GM12878 (cell line): Measurements from ENCODE around the gene CFAP92. TPM values are rescaled to one million over a fixed set of nuclear protein-coding genes. Genes with fewer than 3 reads are reported as not detected.

ENCODE experiments used
- ATAC-seq: fragments of 200-7000 bp; cut with Tn5 transposase; 3 replicates; pipeline ENCODE4 v1.9.1; 2020; ENCODE audit warnings: mild to moderate bottlenecking, moderate library complexity
- BruUV-seq: library from RNA; stranded (reverse); fragments of 400-500 nt; replicated peaks from 2 replicates; lab custom pipeline; 2021; lab: Mats Ljungman, UMichigan
- CTCF ChIA-PET: fragments of 300-600 bp; sonication (Branson Sonifier 250); formaldehyde crosslinking; extraction: SDS; loops from one replicate; lab custom pipeline; 2021; ENCODE audit warnings: inconsistent platforms; lab: Yijun Ruan, JAX
- POLR2A ChIA-PET: fragments of 350-600 bp; formaldehyde crosslinking; extraction: SDS; loops from one replicate; lab custom pipeline; 2021; ENCODE audit warnings: inconsistent platforms; lab: Charles Lee
- RAD21 ChIA-PET: fragments of 300-600 bp; sonication (Branson Sonifier 250); formaldehyde crosslinking; loops from one replicate; lab custom pipeline; 2023; ENCODE audit warnings: antibody characterized with exemption; ENCODE audit not compliant: unreplicated experiment; lab: Charles Lee
- SMC1A ChIA-PET: fragments of 300-600 bp; sonication (Branson Sonifier 250); formaldehyde crosslinking; loops from one replicate; lab custom pipeline; 2023; ENCODE audit not compliant: unreplicated experiment, uncharacterized antibody; lab: Charles Lee
- DNase-seq: peaks from one replicate; pipeline ENCODE4 v3.0.0-alpha.2; 2011; ENCODE audit warnings: low read depth, low spot score
- FAIRE-seq: peaks from 3 replicates; lab custom pipeline; 2011; peaks lifted over from hg19 to GRCh38; lab: Jason Lieb, UNC
- H2AFZ ChIP-seq: 2 replicates; pipeline ENCODE4 v1.6.0; 2011; ENCODE audit warnings: low read depth, low read length, control low read depth; ENCODE audit not compliant: control insufficient read depth
- H3K27ac ChIP-seq: 2 replicates; pipeline ENCODE4 v1.5.1; 2011; ENCODE audit warnings: control low read depth; ENCODE audit not compliant: control insufficient read depth, insufficient read depth
- H3K27me3 ChIP-seq, 2 experiments: replicated peaks in 1 of 2; 2 replicates each; pipeline versions ENCODE4 v1.6.0 to v1.6.1; 2011; ENCODE audit warnings: low read length in 1 of 2; ENCODE audit not compliant: control insufficient read depth in 2 of 2, insufficient read depth in 2 of 2
- H3K36me3 ChIP-seq, 2 experiments: 2 replicates each; pipeline ENCODE4 v1.5.1; 2011; ENCODE audit warnings: low read length in 1 of 2; ENCODE audit not compliant: control insufficient read depth in 2 of 2, insufficient read depth in 2 of 2
- H3K4me1 ChIP-seq: 2 replicates; pipeline ENCODE4 v1.6.1; 2011; ENCODE audit warnings: mild to moderate bottlenecking, low read length, moderate library complexity, mixed read lengths; ENCODE audit not compliant: control insufficient read depth, insufficient read depth
- H3K4me2 ChIP-seq: 2 replicates; pipeline ENCODE4 v1.6.0; 2011; ENCODE audit warnings: control low read depth; ENCODE audit not compliant: control insufficient read depth, insufficient read depth
- H3K4me3 ChIP-seq: fragments of 200-600 bp; sonication (generic); 2 replicates; pipeline ENCODE4 v1.5.1; 2016
- H3K79me2 ChIP-seq: 2 replicates; pipeline ENCODE4 v1.6.0; 2011; ENCODE audit warnings: low read length; ENCODE audit not compliant: control insufficient read depth, insufficient read depth
- H3K9ac ChIP-seq: 2 replicates; pipeline ENCODE4 v1.8.0; 2011; ENCODE audit warnings: low read length, control low read depth, mixed read lengths; ENCODE audit not compliant: control insufficient read depth, insufficient read depth
- H3K9me3 ChIP-seq: replicated peaks from 3 replicates; pipeline ENCODE4 v1.5.1; 2011; ENCODE audit warnings: mild to moderate bottlenecking, low read length; ENCODE audit not compliant: control insufficient read depth, insufficient read depth
- H4K20me1 ChIP-seq: 2 replicates; pipeline ENCODE4 v1.6.0; 2011; ENCODE audit not compliant: control insufficient read depth, insufficient read depth
- CREM ChIP-seq: IDR thresholded peaks from 2 replicates; pipeline ENCODE4 v1.6.1; 2014; ENCODE audit warnings: antibody characterized with exemption, low read depth
- CUX1 ChIP-seq: IDR thresholded peaks from 2 replicates; pipeline ENCODE4 v1.6.1; 2012; ENCODE audit warnings: improper control_type of control experiment, low read depth, low read length; ENCODE audit not compliant: insufficient replicate concordance
- FOXK2 ChIP-seq: fragments of 450-650 bp; IDR thresholded peaks from 2 replicates; pipeline ENCODE4 v1.6.1; 2017; ENCODE audit warnings: mild to moderate bottlenecking, moderate library complexity
- RAD51 ChIP-seq: fragments of 450-650 bp; IDR thresholded peaks from 2 replicates; pipeline ENCODE4 v1.6.1; 2016; ENCODE audit warnings: moderate library complexity, mild to moderate bottlenecking, inconsistent platforms
- RCOR1 ChIP-seq: conservative IDR thresholded peaks from 2 replicates; pipeline ENCODE4 v1.6.1; 2012; ENCODE audit warnings: low read depth, low read length, improper control_type of control experiment
- REST ChIP-seq: IDR thresholded peaks from 2 replicates; pipeline ENCODE4 v1.6.1; 2012; ENCODE audit warnings: mild to moderate bottlenecking, low read depth, low read length
- SMAD1 ChIP-seq: fragments of 450-650 bp; IDR thresholded peaks from 2 replicates; pipeline ENCODE4 v1.6.1; 2018; ENCODE audit warnings: mild to moderate bottlenecking, low read depth; ENCODE audit not compliant: partially characterized antibody
- USF1 ChIP-seq: IDR thresholded peaks from 2 replicates; pipeline ENCODE4 v1.6.1; 2011; ENCODE audit warnings: borderline replicate concordance, low read depth, mild to moderate bottlenecking, moderate library complexity, mixed read lengths, low read length; ENCODE audit not compliant: insufficient read depth; ENCODE audit errors: extremely low read length
- ZZZ3 ChIP-seq: IDR thresholded peaks from 2 replicates; pipeline ENCODE4 v1.6.1; 2011; ENCODE audit warnings: low read depth; ENCODE audit not compliant: control insufficient read depth, insufficient read length
- WGBS: methylation state at CpG from one replicate; pipeline ENCODE4 v1.1.6; 2016; ENCODE audit warnings: low lambda C conversion rate; ENCODE audit not compliant: insufficient replicate concordance, insufficient coverage; ENCODE audit errors: missing lambda C conversion rate; 5-methylcytosine and 5-hydroxymethylcytosine counted together
- in situ Hi-C: fragments of 300-500 bp; cut with MboI; formaldehyde crosslinking; loops from 9 replicates; pipeline ENCODE4 v1.14.3; 2018; ENCODE audit warnings: mixed read lengths
- intact Hi-C: fragments of 100-400 bp; cut with micrococcal nuclease; formaldehyde crosslinking; loops from one replicate; pipeline ENCODE4 v1.14.2; 2022; ENCODE audit not compliant: unreplicated experiment
- polyA plus RNA-seq, 11 experiments: library from polyadenylated mRNA; depleted of rRNA in 4 of 11; unstranded in 6 of 11; stranded (reverse) in 5 of 11; fragments of >200 nt; fragmentation: Nextera tagmentation in 4 of 11; fragmentation: Illumina TruSeq in 1 of 11; extraction: Ambion mirVana in 4 of 11; extraction: Trizol in 1 of 11; gene quantifications; 1 replicate in 1 of 11; 2 replicates in 10 of 11; pipeline versions ENCODE4 v1.2.1 to v1.2.3, GENCODE V29; 2011 to 2016; ENCODE audit warnings: inconsistent platforms in 2 of 11, missing spikeins in 2 of 11, low read depth in 1 of 11
- total RNA-seq, 4 experiments: library from RNA; depleted of rRNA in 3 of 4; stranded (reverse); fragments of >200 nt in 3 of 4; fragmentation: Illumina TruSeq in 1 of 4; extraction: Trizol in 1 of 4; gene quantifications; 2 replicates each; pipeline versions ENCODE4 v1.2.1 to v1.2.3, GENCODE V29; 2013 to 2021
- TF ChIP-seq, protein P1 (sequence below): IDR thresholded peaks from 2 replicates; pipeline ENCODE4 v1.6.1; 2012; ENCODE audit warnings: low read length, inconsistent platforms

Gene CFAP92
- total and polyA plus RNA-seq, 10 of the 15 experiments (the other 5 are each of a cell fraction or from before 2014, with no cell fraction given): 0.05 to 0.52 (median 0.14) TPM; not detected in 7

DNA sequence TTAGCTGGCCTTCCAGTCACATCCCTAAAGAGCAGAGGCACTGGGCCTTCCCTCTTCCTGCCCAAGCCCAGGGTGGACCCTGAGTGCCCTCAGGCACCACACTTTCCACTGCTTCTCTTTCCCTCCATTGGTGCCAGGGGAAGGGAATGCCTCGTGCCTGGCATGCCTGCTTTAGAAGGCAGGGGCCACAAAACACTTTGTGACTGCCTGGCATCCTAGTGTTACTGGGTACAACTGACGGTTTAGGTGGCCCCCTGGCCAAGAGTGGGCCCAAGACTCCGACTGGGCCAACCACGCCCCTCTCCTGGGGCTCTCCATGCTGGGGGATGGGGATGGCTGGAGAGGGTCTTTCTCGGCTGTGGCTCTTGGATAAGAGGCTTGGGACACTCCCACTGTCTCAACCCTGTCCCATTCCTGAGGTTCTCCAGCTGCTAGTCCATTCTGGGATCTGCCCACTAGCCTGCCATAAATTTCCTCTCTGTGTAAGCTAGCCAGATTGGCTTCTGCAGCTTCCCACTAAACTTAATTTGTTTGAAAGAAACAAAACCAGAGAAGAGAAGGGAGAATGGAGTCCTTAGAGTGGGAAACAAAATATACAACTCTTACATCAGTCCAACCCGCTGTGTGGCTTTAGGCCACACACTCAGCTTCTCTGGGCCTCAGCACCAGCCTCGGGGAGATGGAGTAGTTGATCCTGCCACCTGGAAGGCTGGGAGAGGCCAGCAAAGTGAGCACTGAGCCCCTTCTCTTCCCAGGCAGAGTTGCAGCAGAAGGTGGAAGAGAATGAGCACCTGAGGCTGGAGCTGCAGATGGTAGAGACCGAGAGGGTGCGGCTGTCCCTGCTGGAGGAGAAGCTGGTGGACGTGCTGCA lies 42.6 kb upstream of the CFAP92 start:
- Histone ChIP-seq H3K36me3 (no peaks in the 10 kb centered on the region), H3K9me3 (no peaks in the 10 kb centered on the region), H3K4me1 (no peaks in the 10 kb centered on the region), H3K9ac (no peak overlapping the region), H2AFZ (no peak overlapping the region), H4K20me1 (no peaks in the 10 kb centered on the region), H3K27ac (no peak overlapping the region), H3K27me3 (no peaks in the 10 kb centered on the region; a peak in 2 of 4 replicates), H3K4me2 (no peak overlapping the region), H3K79me2 (no peaks in the 10 kb centered on the region), H3K4me3 (no peak overlapping the region)
- FAIRE-seq (no peak), ATAC-seq (no peak), DNase-seq (no peak)
- intact Hi-C loops: no loop called here
- ChIA-PET SMC1A (no interaction called here), CTCF (interaction anchor here (0.6 to 2.1 kb wide), 5 partner anchors 10 to 66 kb away, joined by 3 to 9 read pairs (median 3); no protein-coding TSS in a partner anchor), RAD21 (interaction anchor here (0.6 kb wide), 1 partner anchor 353 kb away, joined by 3 read pairs; no protein-coding TSS in a partner anchor), POLR2A (interaction anchor here (0.6 kb wide), 1 partner anchor 85 kb away, joined by 4 read pairs; the partner anchor contains the start of gene RAB43)
- no TSS peak for BruUV-seq
- in situ Hi-C loops: no loop called here
- WGBS: 22% methylated on average over 10 of the region's 10 CpGs
- TF ChIP-seq, protein P1, sequence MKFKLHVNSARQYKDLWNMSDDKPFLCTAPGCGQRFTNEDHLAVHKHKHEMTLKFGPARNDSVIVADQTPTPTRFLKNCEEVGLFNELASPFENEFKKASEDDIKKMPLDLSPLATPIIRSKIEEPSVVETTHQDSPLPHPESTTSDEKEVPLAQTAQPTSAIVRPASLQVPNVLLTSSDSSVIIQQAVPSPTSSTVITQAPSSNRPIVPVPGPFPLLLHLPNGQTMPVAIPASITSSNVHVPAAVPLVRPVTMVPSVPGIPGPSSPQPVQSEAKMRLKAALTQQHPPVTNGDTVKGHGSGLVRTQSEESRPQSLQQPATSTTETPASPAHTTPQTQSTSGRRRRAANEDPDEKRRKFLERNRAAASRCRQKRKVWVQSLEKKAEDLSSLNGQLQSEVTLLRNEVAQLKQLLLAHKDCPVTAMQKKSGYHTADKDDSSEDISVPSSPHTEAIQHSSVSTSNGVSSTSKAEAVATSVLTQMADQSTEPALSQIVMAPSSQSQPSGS: no peak
- no peak for TF ChIP-seq CUX1
- no peak for TF ChIP-seq RAD51
- no peak for TF ChIP-seq USF1
- no peak for TF ChIP-seq CREM
- TF ChIP-seq REST: no peak
- TF ChIP-seq RCOR1: no peak
- no peak for TF ChIP-seq SMAD1
- TF ChIP-seq FOXK2: no peak
- no peak for TF ChIP-seq ZZZ3
